Left kidney (tissue), 2 donors: ENCODE results near the gene TMEM80. TPM values are rescaled to one million over a fixed set of nuclear protein-coding genes. Genes with fewer than 3 reads are reported as not detected.

Experiments
- DNase-seq: peaks from one replicate; pipeline ENCODE4 v3.0.0-alpha.2; 2013
- polyA plus RNA-seq: library from polyadenylated mRNA; unstranded; fragments of 120-200 nt; gene quantifications from one replicate; pipeline ENCODE4 v1.2.1, GENCODE V29; 2013; ENCODE audit not compliant: insufficient read length

The TMEM80 gene
- polyA plus RNA-seq, 1 donor: 56.5 TPM

- no peak for DNase-seq
These were observed 50.9 kb downstream of the TMEM80 start for GRCh38 chr11:746289-747157.

- peak; percentile 88 for DNase-seq
These were observed 51.8 kb downstream of the TMEM80 start, which contains the start of gene TALDO1 for GRCh38 chr11:747158-748006. Gene TALDO1, plus strand, starts transcription at chr11:747464. Its CDS starts 18 bp downstream, at chr11:747482.

GRCh38 chr11:748007-748359 is 52.4 kb downstream of the TMEM80 start:
- DNase-seq: no peak

- DNase-seq: no peak
These were observed 54.1 kb downstream of the TMEM80 start for GRCh38 chr11:749731-750130.

Other genes starting within 250 kb of the TMEM80 start
- gene PTDSS2, start 245.5 kb upstream of the TMEM80 start, polyA plus RNA-seq: 34.8 TPM
- gene RNH1, start 188.6 kb upstream of the TMEM80 start, polyA plus RNA-seq: 71.2 TPM
- gene HRAS, start 160.2 kb upstream of the TMEM80 start, polyA plus RNA-seq: 37.5 TPM
- 3.5 TPM for gene LRRC56, start 158.3 kb upstream of the TMEM80 start, polyA plus RNA-seq
- 2.5 TPM for gene LMNTD2, start 135.1 kb upstream of the TMEM80 start, polyA plus RNA-seq
- gene RASSF7, start 134.8 kb upstream of the TMEM80 start, polyA plus RNA-seq: 34.9 TPM
- 20.6 TPM for gene PHRF1, start 119.3 kb upstream of the TMEM80 start, polyA plus RNA-seq
- 6.4 TPM for gene IRF7, start 79.9 kb upstream of the TMEM80 start, polyA plus RNA-seq
- 46.0 TPM for gene CDHR5, start 70.9 kb upstream of the TMEM80 start, polyA plus RNA-seq
- gene SCT, start 68.6 kb upstream of the TMEM80 start, polyA plus RNA-seq: 0.67 TPM
- gene DRD4, start 58.5 kb upstream of the TMEM80 start, polyA plus RNA-seq: 1.1 TPM
- 45.6 TPM for gene DEAF1, start 594 bp upstream of the TMEM80 start, polyA plus RNA-seq
- 115 TPM for gene EPS8L2, start 10.4 kb downstream of the TMEM80 start, polyA plus RNA-seq
- gene TALDO1, start 51.6 kb downstream of the TMEM80 start, polyA plus RNA-seq: 116 TPM
- 65.7 TPM for gene GATD1, start 81.7 kb downstream of the TMEM80 start, polyA plus RNA-seq
- 0.27 TPM for gene CEND1, start 94.3 kb downstream of the TMEM80 start, polyA plus RNA-seq
- 13.0 TPM for gene SLC25A22, start 102.5 kb downstream of the TMEM80 start, polyA plus RNA-seq
- 10.1 TPM for gene PIDD1, start 109.4 kb downstream of the TMEM80 start, polyA plus RNA-seq
- gene RPLP2, start 114.2 kb downstream of the TMEM80 start, polyA plus RNA-seq: 855 TPM
- gene PNPLA2, start 123.1 kb downstream of the TMEM80 start, polyA plus RNA-seq: 40.9 TPM
- gene CRACR2B, start 132.1 kb downstream of the TMEM80 start, polyA plus RNA-seq: 9.9 TPM
- gene CD151, start 137.1 kb downstream of the TMEM80 start, polyA plus RNA-seq: 145 TPM
- gene POLR2L, start 146.7 kb downstream of the TMEM80 start, polyA plus RNA-seq: 71.9 TPM
- 55.9 TPM for gene TSPAN4, start 147.0 kb downstream of the TMEM80 start, polyA plus RNA-seq
- gene CHID1, start 215.0 kb downstream of the TMEM80 start, polyA plus RNA-seq: 100 TPM
- 114 TPM for gene AP2A2, start 230.1 kb downstream of the TMEM80 start, polyA plus RNA-seq